GM12878 (cell line): Measurements from ENCODE around the gene GPR137B.

Experiments used
- BCL11A ChIP-seq: IDR thresholded peaks from 2 replicates; pipeline ENCODE4 v1.6.1; 2011; ENCODE audit warnings: low read depth, low read length
- CEBPB ChIP-seq, 2 experiments: fragments of 150-350 bp in 1 of 2; IDR thresholded peaks; 2 replicates each; pipeline ENCODE4 v1.6.1; 2012 to 2014; ENCODE audit warnings: low read depth in 2 of 2, low read length in 2 of 2, borderline replicate concordance in 1 of 2, inconsistent platforms in 1 of 2
- DPF2 ChIP-seq: fragments of 450-650 bp; IDR thresholded peaks from 2 replicates; pipeline ENCODE4 v1.6.1; 2017; ENCODE audit warnings: mild to moderate bottlenecking
- EZH2 ChIP-seq: IDR thresholded peaks from 2 replicates; pipeline ENCODE4 v1.6.1; 2012; ENCODE audit warnings: low read depth, mild to moderate bottlenecking, control low read depth, inconsistent platforms, low read length, borderline replicate concordance; ENCODE audit not compliant: control insufficient read depth
- IKZF2 ChIP-seq, 2 experiments: fragments of 450-650 bp; IDR thresholded peaks; 2 replicates each; pipeline ENCODE4 v1.6.1; 2017; ENCODE audit warnings: mild to moderate bottlenecking in 2 of 2, moderate library complexity in 2 of 2
- MEF2A ChIP-seq: IDR thresholded peaks from 2 replicates; pipeline ENCODE4 v1.6.1; 2011; ENCODE audit warnings: low read depth, mild to moderate bottlenecking, low read length, moderate library complexity; ENCODE audit not compliant: insufficient read depth
- NR2C2 ChIP-seq: IDR thresholded peaks from 2 replicates; pipeline ENCODE4 v1.6.1; 2011; ENCODE audit warnings: borderline replicate concordance, low read depth; ENCODE audit not compliant: control insufficient read depth, insufficient read length
- POLR2A ChIP-seq: IDR thresholded peaks from 2 replicates; pipeline ENCODE4 v1.6.1; 2011; ENCODE audit warnings: low read depth, mild to moderate bottlenecking, low read length
- RAD21 ChIP-seq: IDR thresholded peaks from 2 replicates; pipeline ENCODE4 v1.6.1; 2011; ENCODE audit warnings: mild to moderate bottlenecking, low read depth, low read length, moderate library complexity; ENCODE audit not compliant: insufficient read depth
- RCOR1 ChIP-seq: conservative IDR thresholded peaks from 2 replicates; pipeline ENCODE4 v1.6.1; 2012; ENCODE audit warnings: low read depth, low read length, improper control_type of control experiment
- SP1 ChIP-seq: IDR thresholded peaks from one replicate; pipeline ENCODE4 v1.6.1; 2011; ENCODE audit warnings: low read depth, low read length
- YBX1 ChIP-seq: fragments of 450-650 bp; IDR thresholded peaks from 2 replicates; pipeline ENCODE4 v1.6.1; 2016; ENCODE audit warnings: antibody characterized with exemption
- TF ChIP-seq, protein P1 (sequence below), 3 experiments: IDR thresholded peaks in 2 of 3; conservative IDR thresholded peaks in 1 of 3; 2 replicates each; pipeline ENCODE4 v1.5.1; 2011; ENCODE audit warnings: low read depth in 3 of 3, low read length in 3 of 3, mild to moderate bottlenecking in 3 of 3, control low read depth in 2 of 3, moderate library complexity in 2 of 3, inconsistent platforms in 1 of 3, mixed read lengths in 1 of 3; ENCODE audit not compliant: control insufficient read depth in 2 of 3, insufficient read depth in 1 of 3; ENCODE audit errors: extremely low read depth in 1 of 3
- TF ChIP-seq, protein P2 (sequence below): fragments of 450-650 bp; IDR thresholded peaks from 2 replicates; pipeline ENCODE4 v1.6.1; 2018; ENCODE audit warnings: borderline replicate concordance, mild to moderate bottlenecking; ENCODE audit not compliant: partially characterized antibody

DNA sequence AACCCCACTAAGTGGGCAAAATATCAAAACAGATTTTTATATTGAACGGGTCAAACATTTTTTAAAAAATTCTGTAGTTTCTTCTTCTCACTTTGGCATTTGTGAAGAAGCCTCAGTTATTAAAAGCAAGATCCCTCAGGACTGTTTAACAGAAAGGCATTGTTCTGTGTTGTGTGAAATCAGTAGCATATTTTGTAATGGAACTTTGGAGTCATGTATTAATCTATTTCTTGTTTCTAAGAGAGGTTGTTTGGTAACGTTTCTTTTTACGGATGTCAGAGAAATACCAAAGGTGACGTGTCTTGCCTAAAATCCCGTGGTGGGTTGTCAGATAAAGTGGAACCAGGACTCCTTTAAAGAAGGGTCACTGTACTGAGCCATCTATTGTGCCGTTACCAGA is 23.7 kb downstream of the GPR137B start:
- TF ChIP-seq MEF2A (no peak), POLR2A (no peak), SP1 (no peak), RCOR1 (no peak), DPF2 (no peak), EZH2 (no peak), NR2C2 (no peak), YBX1 (no peak), RAD21 (no peak), BCL11A (no peak), IKZF2 (IDR thresholded peaks at IDR 0.05) (no peak), CEBPB (IDR thresholded peaks at IDR 0.05; ENCODE audit: borderline replicate concordance in 1 of 2, low read depth in 2 of 2, low read length in 2 of 2) (no peak)
- TF ChIP-seq, protein P1, sequence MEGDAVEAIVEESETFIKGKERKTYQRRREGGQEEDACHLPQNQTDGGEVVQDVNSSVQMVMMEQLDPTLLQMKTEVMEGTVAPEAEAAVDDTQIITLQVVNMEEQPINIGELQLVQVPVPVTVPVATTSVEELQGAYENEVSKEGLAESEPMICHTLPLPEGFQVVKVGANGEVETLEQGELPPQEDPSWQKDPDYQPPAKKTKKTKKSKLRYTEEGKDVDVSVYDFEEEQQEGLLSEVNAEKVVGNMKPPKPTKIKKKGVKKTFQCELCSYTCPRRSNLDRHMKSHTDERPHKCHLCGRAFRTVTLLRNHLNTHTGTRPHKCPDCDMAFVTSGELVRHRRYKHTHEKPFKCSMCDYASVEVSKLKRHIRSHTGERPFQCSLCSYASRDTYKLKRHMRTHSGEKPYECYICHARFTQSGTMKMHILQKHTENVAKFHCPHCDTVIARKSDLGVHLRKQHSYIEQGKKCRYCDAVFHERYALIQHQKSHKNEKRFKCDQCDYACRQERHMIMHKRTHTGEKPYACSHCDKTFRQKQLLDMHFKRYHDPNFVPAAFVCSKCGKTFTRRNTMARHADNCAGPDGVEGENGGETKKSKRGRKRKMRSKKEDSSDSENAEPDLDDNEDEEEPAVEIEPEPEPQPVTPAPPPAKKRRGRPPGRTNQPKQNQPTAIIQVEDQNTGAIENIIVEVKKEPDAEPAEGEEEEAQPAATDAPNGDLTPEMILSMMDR (IDR thresholded peaks at IDR 0.05 in 2 of 3, conservative IDR thresholded peaks at IDR 0.05 in 1 of 3; ENCODE audit: control insufficient read depth in 2 of 3, extremely low read depth in 1 of 3, insufficient read depth in 1 of 3, low read depth in 3 of 3, low read length in 3 of 3), result no peak
- TF ChIP-seq, protein P2, sequence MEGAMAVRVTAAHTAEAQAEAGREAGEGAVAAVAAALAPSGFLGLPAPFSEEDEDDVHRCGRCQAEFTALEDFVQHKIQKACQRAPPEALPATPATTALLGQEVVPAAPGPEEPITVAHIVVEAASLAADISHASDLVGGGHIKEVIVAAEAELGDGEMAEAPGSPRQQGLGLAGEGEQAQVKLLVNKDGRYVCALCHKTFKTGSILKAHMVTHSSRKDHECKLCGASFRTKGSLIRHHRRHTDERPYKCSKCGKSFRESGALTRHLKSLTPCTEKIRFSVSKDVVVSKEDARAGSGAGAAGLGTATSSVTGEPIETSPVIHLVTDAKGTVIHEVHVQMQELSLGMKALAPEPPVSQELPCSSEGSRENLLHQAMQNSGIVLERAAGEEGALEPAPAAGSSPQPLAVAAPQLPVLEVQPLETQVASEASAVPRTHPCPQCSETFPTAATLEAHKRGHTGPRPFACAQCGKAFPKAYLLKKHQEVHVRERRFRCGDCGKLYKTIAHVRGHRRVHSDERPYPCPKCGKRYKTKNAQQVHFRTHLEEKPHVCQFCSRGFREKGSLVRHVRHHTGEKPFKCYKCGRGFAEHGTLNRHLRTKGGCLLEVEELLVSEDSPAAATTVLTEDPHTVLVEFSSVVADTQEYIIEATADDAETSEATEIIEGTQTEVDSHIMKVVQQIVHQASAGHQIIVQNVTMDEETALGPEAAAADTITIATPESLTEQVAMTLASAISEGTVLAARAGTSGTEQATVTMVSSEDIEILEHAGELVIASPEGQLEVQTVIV, result no peak
